H1 (cell line): Measurements from ENCODE around the gene FOLR1. TPM values are rescaled to one million over a fixed set of nuclear protein-coding genes. Genes with fewer than 3 reads are reported as not detected.

ENCODE experiments used
- CTCF ChIA-PET: fragments of 300-600 bp; sonication (Branson Sonifier 250); formaldehyde crosslinking; loops from one replicate; lab custom pipeline; 2021; ENCODE audit not compliant: partially characterized antibody; lab: Charles Lee
- POLR2A ChIA-PET: fragments of 300-600 bp; sonication (Branson Sonifier 250); formaldehyde crosslinking; loops from one replicate; lab custom pipeline; 2021; ENCODE audit warnings: inconsistent platforms; ENCODE audit not compliant: partially characterized antibody; lab: Charles Lee
- DNase-seq, 2 experiments: peaks; one replicate each; pipeline versions ENCODE4 v3.0.0 to v3.0.0-alpha.2; 2010 to 2022; ENCODE audit warnings: low spot score in 2 of 2, low read depth in 1 of 2, mixed read lengths in 1 of 2
- FAIRE-seq: peaks from 2 replicates; lab custom pipeline; 2011; peaks lifted over from hg19 to GRCh38; lab: Jason Lieb, UNC
- H2AFZ ChIP-seq: 2 replicates; pipeline ENCODE4 v1.8.1; 2012; ENCODE audit warnings: low read length, inconsistent platforms
- H2AK5ac ChIP-seq: 2 replicates; pipeline ENCODE4 v1.6.1; 2013; ENCODE audit warnings: low read depth, low read length
- H2BK120ac ChIP-seq: replicated peaks from 2 replicates; pipeline ENCODE3; 2013; ENCODE audit warnings: low read depth, low read length, inconsistent platforms
- H2BK12ac ChIP-seq: 2 replicates; pipeline ENCODE4 v1.6.1; 2013; ENCODE audit warnings: low read depth, low read length
- H2BK15ac ChIP-seq: 2 replicates; pipeline ENCODE4 v1.6.1; 2013; ENCODE audit warnings: low read length
- H2BK20ac ChIP-seq: 2 replicates; pipeline ENCODE4 v1.6.1; 2013; ENCODE audit warnings: low read length
- H2BK5ac ChIP-seq: 2 replicates; pipeline ENCODE4 v1.6.1; 2013; ENCODE audit warnings: low read depth, low read length
- H3K14ac ChIP-seq: 2 replicates; pipeline ENCODE4 v1.6.1; 2013; ENCODE audit warnings: inconsistent platforms; ENCODE audit not compliant: insufficient read length
- H3K18ac ChIP-seq: 2 replicates; pipeline ENCODE4 v1.6.1; 2013; ENCODE audit warnings: low read length; ENCODE audit errors: extremely low read depth
- H3K23ac ChIP-seq: 2 replicates; pipeline ENCODE4 v1.6.1; 2013; ENCODE audit warnings: inconsistent platforms; ENCODE audit not compliant: insufficient read length
- H3K23me2 ChIP-seq: 2 replicates; pipeline ENCODE4 v1.6.1; 2013; ENCODE audit warnings: low read depth, low read length
- H3K27ac ChIP-seq: 2 replicates; pipeline ENCODE4 v1.6.1; 2011; ENCODE audit warnings: low read depth, low read length, inconsistent platforms
- H3K27me3 ChIP-seq, 4 experiments: replicated peaks in 1 of 4; 1 replicate in 1 of 4; 2 replicates in 3 of 4; pipeline versions ENCODE4 v1.6.1 to v1.8.1; 2011 to 2013; ENCODE audit warnings: low read length in 3 of 4, mild to moderate bottlenecking in 3 of 4, inconsistent platforms in 2 of 4, mixed read lengths in 2 of 4, moderate library complexity in 1 of 4; ENCODE audit not compliant: control insufficient read depth in 3 of 4, insufficient read depth in 3 of 4; ENCODE audit errors: extremely low read depth in 1 of 4
- H3K36me3 ChIP-seq, 4 experiments: 2 replicates each; pipeline versions ENCODE4 v1.6.1 to v1.8.1; 2011 to 2013; ENCODE audit warnings: mild to moderate bottlenecking in 4 of 4, low read length in 3 of 4, moderate library complexity in 2 of 4, control low read depth in 1 of 4, inconsistent platforms in 1 of 4; ENCODE audit not compliant: insufficient read depth in 4 of 4, control insufficient read depth in 2 of 4
- H3K4ac ChIP-seq: replicated peaks from 2 replicates; pipeline ENCODE3; 2013; ENCODE audit warnings: low read length, low read depth, mixed read lengths, inconsistent platforms; ENCODE audit not compliant: insufficient read length
- H3K4me1 ChIP-seq, 4 experiments: replicated peaks in 1 of 4; 1 replicate in 1 of 4; 2 replicates in 3 of 4; pipeline versions ENCODE4 v1.6.1 to v1.8.1; 2011 to 2013; ENCODE audit warnings: low read length in 3 of 4, inconsistent platforms in 2 of 4, mixed read lengths in 1 of 4; ENCODE audit not compliant: insufficient read depth in 4 of 4, control insufficient read depth in 3 of 4
- H3K4me2 ChIP-seq, 2 experiments: 2 replicates each; pipeline versions ENCODE4 v1.6.1 to v1.8.1; 2011 to 2013; ENCODE audit warnings: low read depth in 2 of 2, low read length in 2 of 2, control low read depth in 1 of 2, inconsistent platforms in 1 of 2, mild to moderate bottlenecking in 1 of 2; ENCODE audit not compliant: insufficient read depth in 1 of 2
- H3K4me3 ChIP-seq, 4 experiments: fragments of 200-600, 300-600 bp in 1 of 4; sonication (generic), shearing (Covaris generic), sonication (Bioruptor Twin) in 1 of 4; 2 replicates each; pipeline versions ENCODE4 v1.5.1 to v1.8.1; 2011 to 2016; ENCODE audit warnings: low read length in 4 of 4, low read depth in 3 of 4, control low read depth in 2 of 4, inconsistent platforms in 2 of 4, mild to moderate bottlenecking in 2 of 4, mixed read lengths in 1 of 4, moderate library complexity in 1 of 4; ENCODE audit not compliant: insufficient read depth in 2 of 4; ENCODE audit errors: extremely low read depth in 1 of 4
- H3K56ac ChIP-seq: replicated peaks from 2 replicates; pipeline ENCODE3; 2013; ENCODE audit warnings: low read depth, mild to moderate bottlenecking, mixed read lengths, low read length, inconsistent platforms; ENCODE audit not compliant: insufficient read length
- H3K79me1 ChIP-seq: 2 replicates; pipeline ENCODE4 v1.6.1; 2013; ENCODE audit warnings: low read depth, low read length, control low read depth
- H3K79me2 ChIP-seq, 2 experiments: 2 replicates each; pipeline versions ENCODE4 v1.6.1 to v1.8.1; 2012 to 2013; ENCODE audit warnings: low read length in 2 of 2, mild to moderate bottlenecking in 2 of 2, inconsistent platforms in 1 of 2; ENCODE audit not compliant: insufficient read depth in 2 of 2, control insufficient read depth in 1 of 2
- H3K9ac ChIP-seq, 4 experiments: replicated peaks in 1 of 4; 1 replicate in 1 of 4; 2 replicates in 3 of 4; pipeline versions ENCODE4 v1.6.1 to v1.8.1; 2011 to 2013; ENCODE audit warnings: low read depth in 3 of 4, low read length in 3 of 4, control low read depth in 2 of 4, mild to moderate bottlenecking in 2 of 4, moderate library complexity in 2 of 4, inconsistent platforms in 1 of 4; ENCODE audit errors: extremely low read depth in 1 of 4
- H3K9me3 ChIP-seq, 2 experiments: 2 replicates each; pipeline versions ENCODE4 v1.6.1 to v1.8.1; 2012 to 2013; ENCODE audit warnings: mild to moderate bottlenecking in 2 of 2, moderate library complexity in 2 of 2, control low read depth in 1 of 2, inconsistent platforms in 1 of 2, low read depth in 1 of 2, low read length in 1 of 2, mixed read lengths in 1 of 2; ENCODE audit not compliant: insufficient read depth in 2 of 2
- H4K20me1 ChIP-seq, 2 experiments: replicated peaks in 1 of 2; 2 replicates each; pipeline versions ENCODE3 to v1.8.1; 2011 to 2013; ENCODE audit warnings: inconsistent platforms in 2 of 2, low read length in 2 of 2, mild to moderate bottlenecking in 1 of 2; ENCODE audit not compliant: insufficient read depth in 2 of 2, control insufficient read depth in 1 of 2
- H4K5ac ChIP-seq: 2 replicates; pipeline ENCODE4 v1.6.1; 2013; ENCODE audit warnings: low read length, low read depth, mixed read lengths, inconsistent platforms; ENCODE audit not compliant: insufficient read length
- H4K8ac ChIP-seq: 2 replicates; pipeline ENCODE4 v1.8.0; 2013; ENCODE audit warnings: mild to moderate bottlenecking, moderate library complexity, low read length, inconsistent platforms; ENCODE audit not compliant: insufficient read depth; ENCODE audit errors: extremely low read depth
- H4K91ac ChIP-seq: replicated peaks from 2 replicates; pipeline ENCODE3; 2013; ENCODE audit warnings: low read length, mixed read lengths, inconsistent platforms; ENCODE audit not compliant: insufficient read length
- BCL11A ChIP-seq, 2 experiments: IDR thresholded peaks; one replicate each; pipeline ENCODE4 v1.6.1; 2011; ENCODE audit warnings: low read depth in 2 of 2, low read length in 2 of 2, mild to moderate bottlenecking in 2 of 2
- CHD1 ChIP-seq: IDR thresholded peaks from 2 replicates; pipeline ENCODE4 v1.6.1; 2012; ENCODE audit warnings: low read depth, low read length, improper control_type of control experiment
- CTBP2 ChIP-seq: IDR thresholded peaks from 2 replicates; pipeline ENCODE4 v1.7.0; 2011; ENCODE audit warnings: borderline replicate concordance, mild to moderate bottlenecking, moderate library complexity, mixed read lengths, low read length; ENCODE audit not compliant: insufficient read depth, insufficient read length
- EP300 ChIP-seq, 2 experiments: IDR thresholded peaks; 1 replicate in 1 of 2; 2 replicates in 1 of 2; pipeline ENCODE4 v1.6.1; 2011 to 2012; ENCODE audit warnings: low read depth in 2 of 2, low read length in 2 of 2, mild to moderate bottlenecking in 2 of 2, borderline replicate concordance in 1 of 2, inconsistent platforms in 1 of 2, moderate library complexity in 1 of 2
- EZH2 ChIP-seq: fragments of 200-600 bp; sonication (generic); IDR thresholded peaks from 2 replicates; pipeline ENCODE4 v1.7.1; 2012; ENCODE audit warnings: low read depth, mild to moderate bottlenecking, moderate library complexity, low read length, inconsistent platforms; ENCODE audit not compliant: severe bottlenecking
- FOSL1 ChIP-seq: IDR thresholded peaks from 2 replicates; pipeline ENCODE4 v1.6.1; 2011; ENCODE audit warnings: mild to moderate bottlenecking, low read depth, low read length, moderate library complexity; ENCODE audit not compliant: insufficient read depth
- GABPA ChIP-seq: IDR thresholded peaks from 2 replicates; pipeline ENCODE4 v1.6.1; 2011; ENCODE audit warnings: mild to moderate bottlenecking, low read length, moderate library complexity, borderline replicate concordance; ENCODE audit not compliant: insufficient read depth
- HDAC2 ChIP-seq, 2 experiments: fragments of 300-600 bp in 1 of 2; sonication (generic) in 1 of 2; IDR thresholded peaks; 2 replicates each; pipeline ENCODE4 v1.6.1; 2011 to 2012; ENCODE audit warnings: low read depth in 2 of 2, low read length in 2 of 2, mild to moderate bottlenecking in 2 of 2, moderate library complexity in 2 of 2, borderline replicate concordance in 1 of 2, inconsistent platforms in 1 of 2
- KDM4A ChIP-seq: IDR thresholded peaks from one replicate; pipeline ENCODE4 v1.7.1; 2012; ENCODE audit warnings: low read depth, mild to moderate bottlenecking, moderate library complexity, low read length, inconsistent platforms; ENCODE audit not compliant: severe bottlenecking
- MAFK ChIP-seq: IDR thresholded peaks from 2 replicates; pipeline ENCODE4 v1.6.1; 2012; ENCODE audit warnings: low read depth, mild to moderate bottlenecking, improper control_type of control experiment, low read length
- POLR2A ChIP-seq, 2 experiments: IDR thresholded peaks; 1 replicate in 1 of 2; 2 replicates in 1 of 2; pipeline ENCODE4 v1.6.1; 2011; ENCODE audit warnings: low read depth in 2 of 2, low read length in 2 of 2, mild to moderate bottlenecking in 2 of 2; ENCODE audit errors: control extremely low read depth in 1 of 2
- POU5F1 ChIP-seq: IDR thresholded peaks from 2 replicates; pipeline ENCODE4 v1.6.1; 2011; ENCODE audit warnings: low read depth, mild to moderate bottlenecking, low read length, moderate library complexity
- SIX5 ChIP-seq: IDR thresholded peaks from 2 replicates; pipeline ENCODE4 v1.6.1; 2011; ENCODE audit warnings: mild to moderate bottlenecking, low read depth, low read length
- SP2 ChIP-seq: IDR thresholded peaks from 2 replicates; pipeline ENCODE4 v1.6.1; 2012; ENCODE audit warnings: mild to moderate bottlenecking, low read length, inconsistent platforms
- WGBS, 2 experiments: shearing (Covaris generic) in 1 of 2; methylation state at CpG; one replicate each; pipeline versions ENCODE4 v1.1.6 to v1.1.7; 2013 to 2015; ENCODE audit warnings: low lambda C conversion rate in 2 of 2, mixed read lengths in 2 of 2, inconsistent platforms in 1 of 2, low coverage in 1 of 2, missing lambda C conversion rate in 1 of 2; ENCODE audit not compliant: insufficient replicate concordance in 2 of 2, insufficient coverage in 1 of 2, insufficient read length in 1 of 2; ENCODE audit errors: extremely low coverage in 1 of 2, missing lambda C conversion rate in 1 of 2; 5-methylcytosine and 5-hydroxymethylcytosine counted together
- polyA plus RNA-seq, 7 experiments: library from polyadenylated mRNA; depleted of rRNA in 3 of 7; stranded (reverse) in 5 of 7; unstranded in 2 of 7; fragments of >200 nt in 5 of 7; fragments of 200-250 nt in 2 of 7; gene quantifications; 1 replicate in 5 of 7; 2 replicates in 1 of 7; 4 replicates in 1 of 7; pipeline versions ENCODE4 v1.2.1 to v1.2.3, GENCODE V29; 2011 to 2013; ENCODE audit warnings: missing spikeins in 2 of 7, mixed read lengths in 2 of 7
- total RNA-seq: library from RNA; stranded (reverse); fragmentation: NEBNext Ultra II Directional; extraction: Animal tissue kit (Norgen Biotek cat#: 25700); gene quantifications from 2 replicates; pipeline ENCODE4 v1.2.1, GENCODE V29; 2021

The FOLR1 gene
- total and polyA plus RNA-seq, 2 of the 8 experiments (the other 6 are each of a cell fraction or from before 2014, with no cell fraction given), result 1.3 TPM; not detected in 1

- Histone ChIP-seq H2BK20ac (no peak overlapping the region), H3K23me2 (peaks cover 6% of the 10 kb centered on the region; the same call in 1 of the 2 replicates), H3K23ac (no peak overlapping the region), H4K91ac (no peak overlapping the region), H3K4me1 (peaks cover 3 to 18% (median 13%) of the 10 kb centered on the region in 4 experiments), H3K79me2 (no peaks in the 10 kb centered on the region), H3K4me2 (no peak overlapping the region), H3K18ac (no peak overlapping the region), H3K27ac (no peak overlapping the region), H3K79me1 (peaks cover 3% of the 10 kb centered on the region; the same call in 1 of the 2 replicates), H2BK120ac (no peak overlapping the region), H2AK5ac (no peak overlapping the region), H2BK12ac (no peak overlapping the region), H3K36me3 (peaks cover 23 to 61% (median 56%) of the 10 kb centered on the region in 4 experiments), H2BK5ac (no peak overlapping the region), H4K20me1 (peaks cover 11 to 18% of the 10 kb centered on the region in 2 experiments), H3K9ac (no peak overlapping the region), H2BK15ac (no peak overlapping the region), H3K56ac (no peak overlapping the region), H3K27me3 (peaks cover 2 to 12% (median 9%) of the 10 kb centered on the region in 4 experiments), H3K14ac (no peak overlapping the region), H3K9me3 (no peaks in the 10 kb centered on the region), H3K4ac (no peak overlapping the region), H3K4me3 (no peak overlapping the region), H2AFZ (no peak overlapping the region), H4K8ac (no peak overlapping the region), H4K5ac (no peak overlapping the region)
- DNase-seq (no peak), FAIRE-seq (no peak)
- ChIA-PET CTCF (interaction anchor here (0.9 to 5.2 kb wide), 3 partner anchors 8 to 196 kb away, joined by 5 to 72 read pairs (median 6); partner anchors contain the start of gene INPPL1), POLR2A (interaction anchor here (0.8 to 7.7 kb wide), 5 partner anchors 9 to 209 kb away, joined by 3 to 160 read pairs (median 4); partner anchors contain the start of gene INPPL1)
- WGBS, 2 experiments, result 90% methylated on average over 3 of the region's 3 CpGs; no CpG with 5 or more reads in 1 of the 2 experiments
- no peak for TF ChIP-seq FOSL1
- no peak for TF ChIP-seq HDAC2 (IDR thresholded peaks at IDR 0.05; ENCODE audit: borderline replicate concordance in 1 of 2, low read depth in 2 of 2, low read length in 2 of 2)
- TF ChIP-seq POLR2A (IDR thresholded peaks at IDR 0.05; ENCODE audit: control extremely low read depth in 1 of 2, low read depth in 2 of 2, low read length in 2 of 2), result no peak
- TF ChIP-seq SP2, result no peak
- TF ChIP-seq CHD1, result no peak
- TF ChIP-seq CTBP2, result no peak
- TF ChIP-seq BCL11A (IDR thresholded peaks at IDR 0.05; ENCODE audit: low read depth in 2 of 2, low read length in 2 of 2), result no peak
- no peak for TF ChIP-seq SIX5
- TF ChIP-seq GABPA, result no peak
- TF ChIP-seq EZH2, result no peak
- no peak for TF ChIP-seq EP300 (IDR thresholded peaks at IDR 0.05; ENCODE audit: borderline replicate concordance in 1 of 2, low read depth in 2 of 2, low read length in 2 of 2)
- TF ChIP-seq POU5F1, result no peak
- no peak for TF ChIP-seq KDM4A
- TF ChIP-seq MAFK, result no peak
Observed at GRCh38 chr11:72234514-72234830, 42.5 kb downstream of the FOLR1 start.
